HG03575 (cell line): ENCODE data around the gene AVPI1.
"Not testable (repeated sequence)": the region's sequence is repeated elsewhere in the genome, so short reads cannot be mapped to it uniquely, and the experiment has no call there.

ENCODE experiments used
- ATAC-seq: cut with Tn5 transposase; IDR thresholded peaks from one replicate; pipeline ENCODE4 v1.9.1; 2021; ENCODE audit not compliant: unreplicated experiment, insufficient number of reproducible peaks, low FRiP score; ENCODE audit errors: extremely low read depth

Gene AVPI1

DNA sequence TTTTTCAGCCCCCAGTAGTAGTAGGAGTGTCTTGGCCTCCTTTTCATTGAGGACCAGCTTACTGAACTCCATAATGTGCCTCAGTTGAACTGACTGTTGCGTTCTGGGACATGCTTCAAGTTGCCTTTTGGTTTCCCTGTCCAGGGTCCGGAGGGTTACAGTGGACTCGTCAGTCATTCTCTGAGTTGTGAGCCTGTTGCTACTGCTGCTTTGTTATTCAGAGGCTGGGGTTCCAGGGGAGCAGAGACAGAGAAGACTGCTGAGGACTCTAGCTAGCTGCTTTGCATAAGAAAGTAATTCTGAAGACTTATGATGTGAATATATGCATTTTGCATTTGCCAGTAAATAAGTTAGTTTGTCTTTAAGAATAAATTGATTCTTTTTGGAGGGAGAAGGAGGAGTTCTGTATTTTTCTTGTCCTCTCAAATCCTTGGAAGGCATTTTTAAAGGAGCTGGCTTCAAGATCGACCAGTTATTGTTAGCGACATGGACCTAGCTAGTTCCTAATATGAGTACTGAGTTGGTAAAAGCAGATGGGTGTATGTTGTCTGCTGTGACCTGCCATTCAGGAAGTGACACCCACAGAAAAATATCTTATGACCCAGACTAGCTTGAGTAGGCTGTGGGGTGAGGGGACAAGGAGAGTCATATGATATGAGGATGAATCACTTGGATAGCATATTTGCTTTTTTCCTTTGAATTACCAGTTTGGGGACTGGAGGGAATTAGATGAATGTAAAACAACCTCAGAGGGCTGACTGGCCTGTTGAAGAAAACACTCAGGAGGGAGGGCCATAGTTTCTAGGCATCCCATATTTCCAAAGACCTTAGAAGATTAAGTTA is 38.3 kb downstream of the AVPI1 start:
- peak; percentile 69 for ATAC-seq

DNA sequence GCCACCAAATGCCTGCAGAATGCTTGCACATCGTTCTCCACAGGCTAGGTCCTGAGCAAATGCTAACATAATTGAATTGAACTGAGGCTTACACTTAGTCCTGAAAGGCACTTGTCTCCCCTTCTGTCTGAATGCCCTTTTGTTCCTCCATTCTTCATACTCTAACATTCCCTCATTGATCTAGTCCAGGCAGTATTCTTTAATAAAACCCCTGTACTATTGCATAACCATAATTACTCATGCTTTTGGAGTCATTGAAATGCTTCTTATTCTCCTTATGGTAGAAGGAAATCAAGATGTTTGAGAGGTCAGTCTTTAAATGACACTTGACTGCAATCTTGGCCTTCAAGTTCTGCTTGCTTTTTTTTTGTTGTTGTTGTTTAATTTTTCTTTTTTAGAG is 39.5 kb downstream of the AVPI1 start:
- ATAC-seq, result no peak

DNA sequence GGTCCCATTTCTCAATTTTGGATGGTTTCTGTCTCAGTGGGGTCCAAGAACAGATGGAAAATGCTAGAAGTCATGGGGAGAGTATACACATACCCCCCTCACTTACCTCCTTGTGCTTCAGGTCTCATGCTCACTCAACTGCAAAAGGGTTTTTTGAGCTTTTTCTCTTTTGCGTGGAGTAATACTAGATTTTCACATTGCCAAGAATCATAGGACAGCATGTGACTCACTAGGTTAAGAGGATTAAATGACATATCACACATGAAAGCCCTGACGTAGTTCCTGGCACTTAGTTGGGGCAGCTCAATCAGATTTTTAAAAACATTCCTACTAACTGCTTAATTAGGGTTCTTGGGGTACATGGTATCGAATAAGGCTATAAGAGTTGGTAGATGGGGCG is 42.1 kb downstream of the AVPI1 start:
- no peak for ATAC-seq

DNA sequence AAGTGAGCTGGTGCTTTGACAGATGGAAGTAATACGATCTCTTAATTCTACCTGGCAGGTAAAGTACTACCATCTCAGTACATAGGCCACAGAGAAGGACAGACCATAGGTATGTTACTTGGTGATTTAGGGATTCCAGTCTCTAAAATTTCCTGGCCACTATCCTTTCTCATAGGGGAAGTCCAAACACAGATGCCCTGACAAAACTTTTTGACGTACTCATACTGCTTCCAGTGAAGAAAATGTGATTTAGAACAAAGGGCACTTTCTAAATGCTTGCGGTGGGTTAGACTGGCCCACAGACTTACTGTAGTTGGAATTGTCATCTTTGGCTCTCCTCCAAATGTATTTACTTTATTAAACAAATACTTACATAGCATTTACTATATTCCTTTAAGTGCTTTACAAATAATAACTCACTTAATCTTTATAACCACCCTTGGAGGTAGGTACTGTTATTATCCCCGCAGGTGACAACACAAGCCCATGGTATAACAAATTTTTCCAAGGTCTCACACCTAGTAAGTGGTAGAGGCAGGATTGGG is 43.5 kb downstream of the AVPI1 start:
- ATAC-seq, result no peak

DNA sequence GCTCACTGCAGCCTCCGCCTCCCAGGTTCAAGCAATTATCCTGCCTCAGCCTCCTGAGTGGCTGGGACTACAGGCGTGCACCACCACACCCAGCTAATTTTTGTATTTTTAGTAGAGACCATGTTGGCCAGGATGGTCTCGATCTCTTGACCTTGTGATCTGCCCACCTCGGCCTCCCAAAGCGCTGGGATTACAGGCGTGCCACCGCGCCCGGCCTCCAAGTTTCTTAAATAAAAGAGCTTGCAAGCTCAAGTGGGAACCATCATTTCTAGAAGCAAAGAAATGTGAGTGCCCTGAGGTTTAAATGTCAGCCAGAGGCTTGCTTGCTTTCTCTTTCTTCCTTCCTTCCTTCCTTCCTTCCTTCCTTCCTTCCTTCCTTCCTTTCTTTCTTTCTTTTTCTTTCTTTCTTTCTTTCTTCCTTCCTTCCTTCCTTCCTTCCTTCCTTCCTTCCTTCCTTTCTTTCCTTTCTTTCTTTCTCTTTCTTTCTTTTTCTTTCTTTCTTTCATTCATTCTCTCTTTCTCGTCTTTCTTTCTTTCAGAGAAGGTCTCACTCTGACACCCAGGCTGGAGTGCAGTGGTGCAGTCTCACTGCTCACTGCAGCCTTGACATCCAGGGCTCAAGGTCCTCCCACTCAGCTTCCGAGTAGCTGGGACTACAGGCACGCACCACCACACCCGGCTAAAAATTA is 44.4 kb downstream of the AVPI1 start:
- not testable (repeated sequence) for ATAC-seq

DNA sequence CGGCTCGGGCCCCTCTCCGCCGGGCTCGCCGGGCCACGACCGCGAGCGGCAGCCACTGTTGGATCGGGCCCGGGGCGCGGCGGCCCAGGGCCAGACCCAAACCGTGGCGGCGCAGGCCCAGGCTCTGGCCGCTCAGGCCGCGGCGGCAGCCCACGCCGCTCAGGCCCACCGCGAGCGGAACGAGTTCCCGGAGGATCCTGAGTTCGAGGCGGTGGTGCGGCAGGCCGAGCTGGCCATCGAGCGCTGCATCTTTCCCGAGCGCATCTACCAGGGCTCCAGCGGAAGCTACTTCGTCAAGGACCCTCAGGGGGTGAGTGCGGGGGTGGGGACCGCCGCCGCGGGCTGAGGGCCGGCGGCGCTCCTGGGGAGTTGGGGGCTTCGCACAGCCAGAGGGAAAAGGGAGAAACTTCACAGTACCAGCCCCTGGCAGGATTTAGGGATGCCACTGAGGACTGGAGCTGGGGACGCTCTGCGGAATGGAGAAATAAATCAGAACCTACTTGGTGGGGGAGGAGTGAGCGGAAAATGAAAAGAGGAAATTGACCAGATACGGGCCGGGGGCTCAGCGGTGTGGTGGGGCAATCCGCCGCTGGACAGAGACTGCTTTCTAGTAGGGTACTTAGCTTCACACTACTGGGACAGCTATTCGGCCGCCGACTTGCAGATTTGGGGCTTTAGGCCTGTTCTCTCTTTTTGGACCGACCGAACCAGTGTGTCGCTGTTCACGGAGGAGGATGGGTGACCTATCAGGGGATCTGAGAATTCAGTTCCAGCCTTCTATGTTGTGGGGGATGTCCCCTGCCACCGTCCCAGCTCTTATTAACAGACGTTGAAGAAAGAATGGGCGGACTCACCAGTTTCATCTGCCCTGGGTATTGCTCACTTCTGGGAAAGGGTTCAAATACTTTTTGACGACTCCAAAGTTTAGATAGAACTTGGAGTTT is 45.9 kb downstream of the AVPI1 start:
- no peak for ATAC-seq

DNA sequence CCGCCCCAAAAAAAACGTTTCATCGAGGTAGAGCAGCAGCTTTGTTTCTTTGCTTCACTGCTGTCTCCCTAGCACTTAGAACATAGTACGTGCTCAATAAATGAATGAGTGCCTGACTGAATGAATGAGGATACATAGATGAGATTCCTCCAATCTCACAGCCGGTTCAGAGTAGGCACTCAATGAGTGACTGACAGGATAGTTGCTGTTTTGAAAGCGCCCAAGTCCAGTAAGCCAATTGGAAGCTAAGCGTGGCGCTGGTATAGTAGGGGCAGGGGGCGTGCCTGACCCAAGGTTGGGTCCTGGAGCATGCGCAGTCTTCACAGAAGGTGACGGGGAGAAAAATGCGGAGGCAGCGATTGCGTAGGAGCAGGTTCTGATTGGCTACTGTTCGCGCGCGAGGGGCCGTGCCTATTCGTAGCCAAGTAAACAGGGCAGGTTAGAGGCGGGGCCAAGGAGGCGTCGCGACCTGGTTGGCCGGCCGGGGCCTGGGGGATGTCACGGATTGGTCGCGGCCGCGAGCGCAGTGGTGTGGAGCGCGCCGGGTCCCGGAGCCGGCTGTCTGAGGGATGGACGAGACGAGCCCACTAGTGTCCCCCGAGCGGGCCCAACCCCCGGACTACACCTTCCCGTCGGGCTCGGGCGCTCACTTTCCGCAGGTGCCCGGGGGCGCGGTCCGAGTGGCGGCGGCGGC is 46.7 kb downstream of the AVPI1 start, which contains the start of gene PI4K2A:
PI4K2A (plus strand) TSS at position 498 of the 694 bp plus-strand sequence; CDS start at position 570, 72 bp downstream.
- peak; percentile 74 for ATAC-seq

DNA sequence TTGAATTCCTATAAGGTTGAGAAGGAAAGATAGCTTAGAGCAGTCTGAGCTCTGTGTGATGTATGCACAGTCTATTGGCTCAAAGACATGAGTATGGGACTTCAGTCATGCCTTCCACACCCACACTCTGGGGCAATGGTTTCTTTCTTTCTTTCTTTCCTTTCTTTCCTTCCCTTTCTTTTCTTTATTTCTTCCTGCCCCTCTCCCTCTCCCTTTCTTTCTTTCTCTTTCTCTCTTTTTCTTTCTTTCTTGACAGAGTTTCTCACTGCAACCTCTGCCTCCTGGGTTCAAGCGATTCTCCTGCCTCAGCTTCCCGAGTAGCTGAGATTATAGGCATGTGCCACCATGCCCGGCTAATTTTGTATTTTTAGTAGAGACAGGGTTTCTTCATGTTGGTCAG is 48.0 kb downstream of the AVPI1 start:
- not testable (repeated sequence) for ATAC-seq

DNA sequence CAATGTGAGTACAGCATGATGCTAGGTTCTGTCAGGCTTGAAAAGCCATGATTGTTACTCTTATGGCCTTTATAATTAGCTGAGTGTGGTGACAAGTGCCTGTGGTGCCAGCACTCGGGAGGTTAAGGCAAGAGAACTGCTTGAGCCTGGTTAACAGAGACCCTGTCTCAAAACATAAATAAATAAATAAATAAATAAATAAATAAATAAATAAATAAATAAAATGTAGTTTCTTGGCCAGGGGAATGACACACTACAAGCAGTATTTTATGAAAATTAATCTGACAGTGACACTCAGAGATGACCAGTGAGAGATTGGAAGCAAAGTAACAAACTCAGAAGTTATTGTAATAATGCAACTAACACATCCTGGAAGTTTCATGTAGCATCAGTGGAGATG is 51.5 kb downstream of the AVPI1 start:
- ATAC-seq, result no peak

DNA sequence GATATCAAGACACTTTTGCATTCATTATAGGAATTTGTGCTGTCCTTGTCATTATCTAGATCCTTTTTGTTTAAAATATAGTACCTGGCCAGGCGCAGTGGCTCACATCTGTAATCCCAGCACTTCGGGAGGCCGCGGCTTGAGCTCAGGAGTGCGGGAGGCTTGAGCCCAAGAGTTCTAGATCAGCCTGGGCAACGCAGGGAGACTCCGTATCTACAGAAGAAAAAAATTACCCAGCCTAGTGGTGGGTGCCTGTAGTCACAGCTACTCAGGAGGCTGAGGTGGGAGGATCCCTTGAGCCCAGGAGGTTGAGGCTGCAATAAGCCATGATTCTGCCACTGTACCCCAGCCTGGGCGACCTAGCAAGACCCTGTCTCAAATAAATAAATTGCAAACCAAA is 53.1 kb downstream of the AVPI1 start:
- ATAC-seq, result peak; percentile 9

DNA sequence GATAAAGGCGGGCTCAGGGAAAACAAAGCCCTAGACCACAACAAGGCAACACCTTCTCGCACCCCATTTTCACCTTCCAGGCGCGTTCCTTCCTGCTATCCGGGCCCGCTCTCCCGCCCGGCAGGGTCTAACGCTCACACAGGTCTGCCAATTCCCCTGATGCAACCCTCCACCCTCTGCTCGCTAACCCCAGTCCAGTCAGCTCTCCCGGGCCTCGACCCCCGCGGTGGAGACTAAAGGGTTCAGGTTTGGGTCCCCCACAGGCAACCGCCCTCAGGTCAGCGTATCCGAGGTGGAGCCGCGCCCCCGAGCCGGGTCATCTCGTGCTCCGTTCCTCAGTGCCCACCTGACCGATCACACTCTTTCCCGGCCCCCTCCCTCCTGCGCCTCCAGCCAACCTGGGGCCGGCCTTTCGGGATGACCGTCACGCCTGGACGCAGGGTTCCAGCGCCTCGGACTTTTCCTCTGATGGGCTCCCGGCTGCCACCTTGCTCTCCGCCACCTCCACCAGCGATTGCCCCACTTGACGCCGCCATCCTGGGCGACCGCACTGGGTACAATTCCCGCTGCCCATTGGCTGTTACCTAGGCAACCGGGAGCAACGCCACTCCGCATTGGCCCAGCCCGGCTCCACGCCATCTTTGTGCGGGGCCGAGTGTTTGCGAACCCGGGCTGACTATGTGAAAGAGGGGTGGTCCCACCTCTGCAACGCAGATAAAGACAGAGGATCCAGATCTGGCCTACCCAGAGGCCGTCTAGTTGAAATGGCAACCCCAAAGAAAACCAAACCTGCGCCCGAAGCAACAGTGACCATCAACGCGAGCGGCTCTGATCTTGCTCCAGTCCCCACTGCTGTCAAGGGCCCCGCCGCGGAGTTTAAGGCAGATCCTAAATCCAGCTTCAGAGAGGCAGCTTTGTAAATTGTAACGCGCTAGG is 53.8 kb downstream of the AVPI1 start, which contains the start of gene MORN4:
MORN4 (minus strand) TSS at position 552 of the 936 bp plus-strand sequence. CDS start 13,847 bp downstream, outside the sequence.
- peak; percentile 63 for ATAC-seq

DNA sequence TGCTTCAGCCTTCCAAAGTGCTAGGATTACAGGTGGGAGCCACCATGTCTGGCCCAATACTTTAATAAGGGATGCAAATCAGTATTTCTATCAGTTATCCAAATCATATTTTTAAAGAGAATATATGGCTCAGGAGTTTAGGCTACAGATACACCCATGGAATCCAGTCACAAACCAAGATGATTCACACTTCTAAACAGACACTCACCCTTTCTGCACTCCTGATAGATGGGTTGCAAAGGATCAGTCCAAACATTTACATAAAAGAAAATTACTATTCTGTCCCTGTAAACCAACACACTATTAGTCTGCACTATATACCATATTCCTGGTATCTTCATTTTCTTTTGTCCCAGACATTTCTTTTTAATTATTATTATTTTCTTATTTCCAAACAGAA is 55.9 kb downstream of the AVPI1 start:
- ATAC-seq, result no peak

DNA sequence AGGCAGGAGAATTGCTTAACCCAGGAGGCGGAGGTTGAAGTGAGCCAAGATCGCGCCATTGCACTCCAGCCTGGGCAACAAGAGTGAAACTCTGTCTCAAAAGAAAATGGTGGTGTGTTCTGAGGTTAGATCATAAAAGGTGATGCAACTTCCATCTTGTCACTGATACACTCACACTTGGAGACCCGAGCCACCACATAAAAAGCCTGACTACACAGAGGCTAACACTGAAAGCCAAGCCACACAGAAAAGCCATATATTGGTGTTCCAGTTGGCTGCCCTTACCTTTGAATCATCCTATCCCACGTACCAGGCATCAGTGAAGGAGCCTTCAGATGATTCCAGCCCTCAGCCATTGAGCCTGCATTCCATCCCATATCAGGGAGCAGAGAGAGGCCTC is 57.8 kb downstream of the AVPI1 start:
- ATAC-seq, result no peak

DNA sequence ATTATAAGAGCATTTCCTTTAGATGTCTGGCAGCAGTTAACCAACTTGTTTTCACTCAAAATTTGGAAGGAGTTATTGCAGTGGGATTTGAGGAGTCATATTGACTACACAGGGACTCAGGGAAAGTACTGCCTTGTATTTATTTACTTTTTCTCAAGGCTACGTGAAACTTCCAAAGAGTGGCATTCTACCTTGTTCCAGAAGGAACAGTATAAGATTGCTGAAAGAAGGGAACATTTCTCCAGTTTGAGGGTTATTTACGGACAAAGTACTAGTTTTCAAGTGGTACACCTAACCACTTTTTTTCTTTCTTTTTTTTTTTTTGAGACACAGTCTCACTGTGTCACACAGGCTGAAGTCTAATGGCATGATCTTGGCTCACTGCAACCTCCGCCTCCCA is 58.8 kb downstream of the AVPI1 start:
- ATAC-seq, result no peak

DNA sequence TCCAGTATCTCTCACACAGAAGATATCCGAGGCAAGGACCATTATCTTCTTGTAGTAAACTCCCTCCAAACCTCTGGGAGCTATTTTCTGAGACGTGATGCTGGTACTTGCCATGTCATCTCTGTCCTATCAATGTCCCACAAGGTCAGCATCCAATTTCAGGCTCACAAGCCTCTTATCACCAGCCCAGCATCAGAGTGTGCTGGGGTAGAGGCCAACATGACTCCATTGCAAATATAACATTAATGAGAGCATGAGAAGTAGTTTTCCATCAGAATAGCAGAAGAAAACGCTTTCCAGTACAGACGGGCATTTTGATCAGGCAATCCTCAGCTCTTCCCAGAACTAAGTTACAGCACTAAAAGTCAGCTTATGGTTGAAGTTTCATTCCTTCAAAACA is 59.3 kb downstream of the AVPI1 start:
- no peak for ATAC-seq
